Measurements from ENCODE around the gene PHF20.
"Not testable (repeated sequence)": the region's sequence is repeated elsewhere in the genome, so short reads cannot be mapped to it uniquely, and the experiment has no call there.

The PHF20 gene

DNA sequence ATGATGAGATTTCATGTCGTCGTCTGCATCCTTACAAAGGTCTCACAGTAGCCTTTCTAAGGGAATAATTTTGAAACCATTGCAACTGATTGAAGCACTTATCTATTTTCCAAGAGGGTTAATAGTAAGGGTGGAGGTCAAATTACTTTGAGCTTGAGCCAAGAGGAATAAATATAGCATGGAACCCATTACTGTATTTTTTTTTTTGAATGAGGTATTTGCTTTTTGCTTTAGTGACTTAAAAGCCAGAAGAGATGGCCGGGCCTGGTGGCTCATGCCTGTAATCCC, 104.2 kb downstream of the PHF20 start:
- TF ChIP-seq, protein P1, sequence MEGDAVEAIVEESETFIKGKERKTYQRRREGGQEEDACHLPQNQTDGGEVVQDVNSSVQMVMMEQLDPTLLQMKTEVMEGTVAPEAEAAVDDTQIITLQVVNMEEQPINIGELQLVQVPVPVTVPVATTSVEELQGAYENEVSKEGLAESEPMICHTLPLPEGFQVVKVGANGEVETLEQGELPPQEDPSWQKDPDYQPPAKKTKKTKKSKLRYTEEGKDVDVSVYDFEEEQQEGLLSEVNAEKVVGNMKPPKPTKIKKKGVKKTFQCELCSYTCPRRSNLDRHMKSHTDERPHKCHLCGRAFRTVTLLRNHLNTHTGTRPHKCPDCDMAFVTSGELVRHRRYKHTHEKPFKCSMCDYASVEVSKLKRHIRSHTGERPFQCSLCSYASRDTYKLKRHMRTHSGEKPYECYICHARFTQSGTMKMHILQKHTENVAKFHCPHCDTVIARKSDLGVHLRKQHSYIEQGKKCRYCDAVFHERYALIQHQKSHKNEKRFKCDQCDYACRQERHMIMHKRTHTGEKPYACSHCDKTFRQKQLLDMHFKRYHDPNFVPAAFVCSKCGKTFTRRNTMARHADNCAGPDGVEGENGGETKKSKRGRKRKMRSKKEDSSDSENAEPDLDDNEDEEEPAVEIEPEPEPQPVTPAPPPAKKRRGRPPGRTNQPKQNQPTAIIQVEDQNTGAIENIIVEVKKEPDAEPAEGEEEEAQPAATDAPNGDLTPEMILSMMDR (IDR thresholded peaks at IDR 0.05; ENCODE audit: insufficient read depth, missing control alignments): no peak
- DNase-seq (ENCODE audit: insufficient read length, low spot score): no peak

DNA sequence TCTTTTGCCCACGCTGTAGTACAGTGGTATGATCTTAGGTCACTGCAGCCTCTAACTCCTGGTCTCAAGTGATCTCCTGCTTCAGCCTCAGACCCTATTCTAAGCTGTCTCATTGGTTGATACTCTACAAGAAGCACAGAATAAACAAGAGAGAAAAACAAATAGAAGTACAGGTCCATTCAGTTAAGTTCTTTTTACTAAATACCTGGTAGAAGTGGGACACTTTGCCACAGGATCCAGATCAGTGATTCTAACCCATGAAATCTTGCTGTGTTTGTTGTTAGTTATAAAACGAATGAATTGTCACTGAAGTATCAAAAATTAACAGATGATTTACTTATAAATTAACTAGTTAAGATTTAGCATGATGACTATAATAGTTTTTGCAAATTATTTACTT, 105.8 kb downstream of the PHF20 start:
- TF ChIP-seq, protein P1 (IDR thresholded peaks at IDR 0.05; ENCODE audit: insufficient read depth, missing control alignments): no peak
- DNase-seq (ENCODE audit: insufficient read length, low spot score) (no peak), FAIRE-seq (no peak)

More for the DNA sequence above, 104.2 kb downstream of the PHF20 start:
- no peak for FAIRE-seq

DNA sequence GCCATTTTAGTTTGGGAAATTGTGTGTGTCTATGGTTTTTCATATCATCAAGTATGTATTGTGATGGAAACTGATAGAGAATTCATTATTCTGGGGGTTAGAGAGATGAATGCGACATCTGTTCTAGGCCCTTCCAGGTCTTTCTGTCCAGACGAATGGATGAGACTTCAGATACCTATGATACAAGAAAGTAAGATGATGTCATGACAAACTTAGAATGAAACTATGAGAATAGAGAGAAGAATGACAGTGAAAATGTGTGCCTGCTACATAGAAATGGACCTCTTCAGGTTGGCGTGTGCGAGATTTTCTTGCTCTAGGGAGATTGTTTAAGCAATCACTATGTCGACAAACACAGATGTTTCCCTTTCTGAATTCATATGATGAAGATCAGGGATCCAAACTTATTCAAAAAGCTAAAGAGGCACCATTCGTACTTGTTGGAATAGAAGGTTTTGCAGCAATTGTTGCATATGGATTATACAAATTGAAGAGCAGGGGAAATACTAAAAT, 106.4 kb downstream of the PHF20 start:
- DNase-seq (ENCODE audit: insufficient read length, low spot score) (no peak), FAIRE-seq (no peak)
- TF ChIP-seq, protein P1 (IDR thresholded peaks at IDR 0.05; ENCODE audit: insufficient read depth, missing control alignments): no peak

DNA sequence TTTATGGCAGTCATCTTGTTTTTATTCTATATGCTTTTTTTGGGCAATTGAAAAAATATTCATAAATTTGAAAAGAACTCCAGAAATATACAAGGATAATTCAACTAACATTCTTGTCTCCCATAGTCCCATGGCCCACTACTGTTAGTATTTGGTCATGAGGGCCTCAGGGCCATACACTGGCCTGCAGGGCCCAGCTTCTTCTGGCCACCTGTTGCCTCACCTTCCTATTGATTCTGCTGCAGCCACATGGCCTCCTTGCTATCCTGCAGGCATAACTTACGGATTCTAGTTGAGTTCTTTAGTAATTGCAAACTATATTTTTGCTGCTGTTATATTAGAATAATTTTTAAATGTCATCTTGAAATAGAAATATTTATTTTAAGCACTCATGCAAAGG, 109.9 kb downstream of the PHF20 start:
- TF ChIP-seq, protein P1 (IDR thresholded peaks at IDR 0.05; ENCODE audit: insufficient read depth, missing control alignments): no peak
- FAIRE-seq (no peak), DNase-seq (ENCODE audit: insufficient read length, low spot score) (no peak)

DNA sequence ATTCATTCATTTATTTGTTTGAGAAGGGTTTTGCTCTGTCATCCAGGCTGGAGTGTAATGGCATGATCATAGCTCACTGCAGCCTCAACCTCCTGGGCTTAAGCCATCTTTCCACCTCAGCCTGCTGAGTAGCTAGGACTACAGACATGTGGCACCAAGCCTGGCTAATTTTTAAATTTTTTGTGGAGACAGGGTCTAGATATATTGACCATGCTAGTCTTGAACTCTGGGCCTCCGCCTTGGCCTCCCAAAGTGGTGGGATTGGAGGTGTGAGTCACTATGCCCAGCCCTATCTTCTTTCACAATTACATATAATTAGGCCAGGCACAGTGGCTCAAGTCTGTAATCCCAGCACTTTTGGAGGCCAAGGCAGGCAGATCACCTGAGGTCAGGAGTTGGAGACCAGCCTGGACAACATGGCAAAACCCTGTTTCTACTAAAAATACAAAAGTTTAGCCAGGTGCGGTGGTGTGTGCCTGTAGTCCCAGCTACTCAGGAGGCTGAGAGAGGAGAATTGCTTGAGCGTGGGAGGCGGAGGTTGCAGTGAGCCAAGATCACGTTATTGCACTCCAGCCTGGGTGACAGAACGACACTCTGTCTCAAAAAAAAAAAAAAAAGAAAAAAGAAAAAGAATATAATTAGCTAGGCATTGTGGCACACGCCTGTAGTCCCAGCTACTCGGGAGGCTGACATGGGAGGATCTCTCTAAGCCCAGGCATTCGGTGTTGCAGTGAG, 110.8 kb downstream of the PHF20 start:
- DNase-seq (ENCODE audit: insufficient read length, low spot score); FAIRE-seq: not testable (repeated sequence)

DNA sequence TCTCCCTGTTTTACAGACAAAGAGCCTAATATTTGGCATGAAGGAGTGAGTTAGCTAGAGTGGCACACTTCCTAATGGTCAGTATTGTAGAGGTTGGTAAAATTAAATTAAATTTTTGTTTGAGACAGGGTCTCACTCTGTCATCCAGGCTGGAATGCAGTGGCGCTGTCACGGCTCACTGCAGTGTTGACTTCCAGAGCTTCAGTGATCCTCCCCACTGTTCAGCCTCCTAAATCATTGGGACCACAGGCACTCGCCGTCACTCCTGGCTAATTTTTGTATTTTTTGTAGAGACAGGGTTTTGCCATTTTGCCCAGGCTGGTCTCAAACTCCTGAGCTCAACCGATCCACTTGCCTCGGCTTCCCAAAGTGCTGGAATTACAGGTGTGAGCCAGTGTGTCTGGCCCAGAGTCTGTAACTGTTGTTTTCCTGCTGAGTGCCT, 111.5 kb downstream of the PHF20 start:
- TF ChIP-seq, protein P1 (IDR thresholded peaks at IDR 0.05; ENCODE audit: insufficient read depth, missing control alignments): no peak
- FAIRE-seq (no peak), DNase-seq (ENCODE audit: insufficient read length, low spot score) (no peak)

DNA sequence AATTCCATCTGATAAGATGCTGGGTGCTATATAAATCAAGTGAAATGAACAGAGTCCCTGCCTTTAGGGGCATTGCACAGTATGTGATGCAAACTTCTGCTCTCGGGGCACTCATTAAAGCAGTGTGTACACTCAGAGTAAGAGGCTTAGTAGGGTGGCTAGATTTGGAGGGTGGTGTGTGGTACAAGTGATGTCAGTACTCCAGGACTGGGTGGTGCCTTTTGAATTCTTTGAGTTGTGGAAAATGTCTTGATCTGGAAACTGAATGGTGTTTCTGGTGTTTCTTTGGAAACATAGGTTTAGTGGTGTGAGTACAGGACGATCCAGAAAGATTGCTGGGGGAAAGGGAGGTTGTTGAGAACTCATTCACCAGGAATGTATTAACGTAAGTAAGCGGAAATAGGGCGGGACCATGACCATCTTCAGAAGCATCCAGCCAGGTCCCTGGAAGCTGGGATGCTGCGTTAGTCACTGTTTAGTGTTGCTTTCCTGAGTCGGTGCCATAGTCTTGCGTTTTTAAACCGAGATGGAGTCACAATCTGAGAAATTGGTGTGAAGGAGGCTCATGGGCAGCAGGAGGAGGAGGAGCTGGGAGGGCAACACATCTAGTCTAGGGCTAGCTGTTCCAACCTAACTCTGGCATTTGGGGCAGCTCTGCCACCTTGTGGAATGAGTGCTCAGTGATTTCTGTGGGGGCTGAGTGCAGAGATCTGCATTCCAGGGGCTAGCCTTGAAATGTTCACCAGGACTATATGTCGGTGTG, 112.1 kb downstream of the PHF20 start:
- DNase-seq (ENCODE audit: insufficient read length, low spot score): peak; percentile 41
- TF ChIP-seq, protein P1 (IDR thresholded peaks at IDR 0.05; ENCODE audit: insufficient read depth, missing control alignments): peak; percentile 83
- no peak for FAIRE-seq
